Medulla oblongata (tissue), 1 donor: ENCODE results near the gene P3H3.
A peak's percentile ranks its signal among the peaks of the same experiment; 100 is the strongest.

Source experiments
- DNase-seq: peaks from one replicate; pipeline ENCODE4 v3.0.0-alpha.2; 2015; ENCODE audit errors: extremely low spot score

P3H3 gene

GRCh38 chr12:6827982-6828780 is at the start of gene P3H3:
TSS of gene P3H3 (plus strand) at chr12:6828407. CDS start at chr12:6828441, 34 bp downstream.
- DNase-seq = no peak

- peak; percentile 98 for DNase-seq
Observed at GRCh38 chr12:6778574-6779550, 49.3 kb upstream of the P3H3 start.

DNA sequence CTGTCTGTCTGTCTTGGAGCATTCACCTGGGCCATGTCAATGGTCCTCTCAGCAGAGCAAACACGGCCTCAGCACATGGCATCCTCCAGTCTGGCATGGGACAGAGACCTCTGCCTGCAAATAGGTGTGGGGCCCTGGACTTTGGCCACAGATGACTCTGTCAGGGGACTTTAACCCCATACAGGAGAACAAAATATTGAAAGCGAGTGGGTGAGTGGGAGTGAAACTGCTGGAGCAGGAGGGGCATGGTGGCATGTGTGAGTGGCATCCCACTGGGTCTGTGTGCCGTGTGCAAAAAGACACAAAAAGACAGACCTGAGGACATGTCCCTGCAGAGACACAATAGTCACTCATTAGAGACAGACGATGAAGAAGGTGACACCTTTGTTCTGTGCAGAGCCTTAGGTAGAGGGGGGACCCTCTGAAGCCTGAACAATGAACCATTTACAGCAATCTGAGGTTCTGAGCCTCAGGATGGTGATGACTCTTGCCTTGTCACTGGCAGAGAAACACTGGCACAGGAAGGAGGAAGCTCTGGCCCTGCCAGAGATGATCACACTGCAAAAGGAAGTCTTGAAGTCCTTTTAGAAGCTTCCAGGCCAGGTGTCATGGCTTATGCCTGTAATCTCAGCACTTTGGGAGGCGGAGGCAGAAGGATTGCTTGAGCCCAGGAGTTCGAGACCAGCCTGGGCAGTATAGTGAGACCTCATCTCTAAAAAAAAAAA is 48.3 kb upstream of the P3H3 start:
- no peak for DNase-seq

- DNase-seq = no peak
Observed at GRCh38 chr12:6780573-6780972, 47.6 kb upstream of the P3H3 start.

DNA sequence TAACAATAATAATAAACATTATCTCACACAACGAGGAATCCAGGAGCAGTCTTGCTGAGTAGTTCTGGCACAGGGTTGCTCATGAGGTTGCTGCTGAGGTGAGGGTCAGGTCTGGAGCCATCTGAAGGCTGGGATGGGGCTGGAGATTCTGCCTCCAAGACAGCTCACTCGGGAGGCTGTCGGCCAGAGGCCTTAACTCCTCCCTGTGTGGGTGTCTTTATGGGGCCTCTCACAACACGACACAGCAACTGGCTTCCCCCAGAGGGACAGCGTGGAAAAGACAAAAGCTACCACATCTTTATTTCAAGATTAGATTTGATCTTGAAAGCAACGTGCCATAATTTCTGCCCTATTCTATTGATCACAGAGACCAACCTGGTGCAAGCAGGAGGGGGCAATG is 46.1 kb upstream of the P3H3 start:
- DNase-seq = no peak

- no peak for DNase-seq
Observed at GRCh38 chr12:6782850-6783566, 45.2 kb upstream of the P3H3 start.

DNA sequence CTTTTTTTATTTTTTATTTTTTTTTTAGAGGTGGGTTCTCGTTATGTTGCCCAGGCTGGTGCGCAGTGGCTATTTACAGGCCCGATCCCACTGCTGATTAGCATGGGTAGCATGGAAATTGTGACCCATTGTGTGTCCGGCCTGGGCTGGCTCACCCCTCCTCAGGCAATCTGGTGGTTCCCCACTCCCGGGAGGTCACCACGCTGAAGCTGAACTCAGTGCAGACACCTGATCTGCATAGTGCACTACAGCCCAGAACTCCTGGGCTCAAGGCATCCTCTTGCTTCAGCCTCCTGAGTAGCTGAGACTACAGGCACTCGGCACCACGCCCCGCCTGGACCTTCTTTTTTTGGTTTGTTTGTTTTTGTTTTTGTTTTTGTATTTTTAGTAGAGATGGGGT is 44.4 kb upstream of the P3H3 start:
- DNase-seq = no peak

- DNase-seq = no peak
Observed at GRCh38 chr12:6784296-6784695, 43.9 kb upstream of the P3H3 start.

GRCh38 chr12:6784761-6785160 is 43.4 kb upstream of the P3H3 start:
- no peak for DNase-seq

DNA sequence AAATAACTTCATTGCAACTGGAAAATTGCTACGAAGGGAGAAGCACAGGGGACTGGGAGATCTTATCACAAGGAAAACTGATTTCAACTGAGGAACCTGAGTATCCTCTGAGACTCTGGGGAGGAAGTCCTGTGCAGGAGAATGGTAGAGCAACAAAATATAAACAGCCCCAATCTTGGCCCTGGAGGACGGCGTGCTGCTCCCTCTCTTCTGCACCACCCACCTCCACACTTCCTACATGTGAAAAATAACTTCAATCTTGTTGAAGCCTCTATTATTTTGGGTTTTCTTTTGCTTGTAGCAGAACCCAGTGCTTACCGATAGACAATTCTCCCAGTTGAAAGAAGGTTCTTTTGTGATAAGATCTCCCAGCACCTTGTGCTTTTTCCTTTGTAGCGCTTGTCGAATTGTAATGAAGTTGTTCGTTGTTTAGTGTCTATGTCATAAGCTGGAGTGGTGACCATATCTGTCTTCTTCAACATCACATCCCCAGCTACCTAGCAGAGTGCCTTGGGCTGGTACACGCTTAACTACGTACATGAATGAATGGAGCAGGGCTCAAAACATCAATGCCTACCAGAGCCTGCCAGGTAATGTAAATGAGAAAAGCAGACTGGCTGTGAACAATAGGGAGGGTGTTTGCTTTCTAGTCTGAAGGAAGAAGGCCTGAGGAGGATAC is 41.7 kb upstream of the P3H3 start:
- DNase-seq = no peak

GRCh38 chr12:6787309-6787708 is 40.9 kb upstream of the P3H3 start:
- DNase-seq = no peak

GRCh38 chr12:6788972-6789924 is 39.0 kb upstream of the P3H3 start, which contains the start of gene CD4:
TSS of gene CD4 (plus strand) at chr12:6789528. CDS start at chr12:6800139, 10,611 bp downstream.
- peak; percentile 81 for DNase-seq

DNA sequence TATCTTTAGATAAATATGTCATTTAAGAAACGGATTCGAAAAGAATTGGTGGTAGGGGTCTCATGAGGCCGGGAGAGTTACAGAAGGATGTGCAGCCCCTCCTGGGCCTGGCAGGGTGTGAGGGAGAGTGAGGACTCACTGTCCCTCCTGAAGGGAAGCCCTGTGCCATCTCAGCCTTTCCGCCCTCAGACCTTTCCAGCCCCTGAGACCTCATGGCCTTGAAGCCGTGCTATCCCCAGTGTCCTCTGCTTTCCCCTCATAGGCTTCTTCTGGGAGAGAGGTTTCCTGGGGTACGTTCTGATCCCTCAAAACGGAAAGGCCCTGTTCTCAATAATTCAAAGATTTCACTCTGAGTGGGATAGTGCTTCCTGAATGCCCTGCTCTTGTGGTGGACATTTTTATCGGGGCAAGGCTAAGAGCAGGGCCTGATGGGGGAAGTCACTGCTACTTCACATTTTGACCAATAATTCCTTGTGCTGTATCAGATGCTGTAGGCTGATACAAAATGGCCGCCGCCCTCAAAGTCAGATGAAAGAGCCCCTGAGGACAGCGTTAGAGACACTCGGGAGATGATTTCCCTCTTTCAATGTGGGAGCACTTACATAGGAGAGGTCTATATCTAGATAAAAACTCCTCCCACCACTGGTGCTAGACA is 37.6 kb upstream of the P3H3 start:
- no peak for DNase-seq

- DNase-seq = no peak
Observed at GRCh38 chr12:6791931-6792520, 36.2 kb upstream of the P3H3 start.

- peak; percentile 67 for DNase-seq
Observed at GRCh38 chr12:6792522-6793201, 35.5 kb upstream of the P3H3 start.

DNA sequence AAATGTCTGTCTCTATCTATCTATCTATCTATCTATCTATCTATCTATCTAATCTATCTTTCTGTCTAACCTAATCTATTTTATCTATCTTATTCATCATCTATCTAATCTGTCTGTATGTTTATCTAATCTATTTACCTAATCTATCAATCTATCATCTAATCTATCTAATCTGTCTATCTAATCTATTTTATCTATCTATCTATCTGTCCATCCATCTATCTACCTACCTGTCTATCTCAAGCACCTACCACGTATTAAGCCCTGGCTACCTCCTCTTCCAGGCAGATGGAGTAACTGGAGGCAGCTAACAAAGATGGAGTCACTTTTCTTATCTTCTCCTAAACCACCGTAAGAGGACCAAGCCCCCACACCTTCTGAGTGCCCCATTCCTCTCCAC is 33.1 kb upstream of the P3H3 start:
- no peak for DNase-seq

GRCh38 chr12:6796576-6796975 is 31.6 kb upstream of the P3H3 start:
- no peak for DNase-seq

DNA sequence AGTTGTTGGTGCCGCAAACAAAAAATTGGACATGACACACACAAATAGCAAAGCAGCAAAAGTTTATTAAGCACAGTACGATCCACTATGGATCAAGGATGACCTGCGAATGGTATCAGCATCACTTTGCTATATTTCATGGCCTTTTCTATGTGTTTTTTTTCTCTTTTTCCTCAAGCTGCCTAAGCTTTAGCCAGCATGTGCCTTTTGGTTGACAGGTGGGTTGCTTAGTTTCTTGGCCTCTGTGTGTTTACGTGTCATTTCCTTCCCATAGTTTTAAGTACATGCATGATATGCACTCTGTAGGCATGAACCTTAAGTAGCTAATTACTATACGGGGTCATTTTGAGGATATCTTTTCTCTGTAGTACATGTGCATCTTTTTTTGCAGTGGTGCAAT is 29.1 kb upstream of the P3H3 start:
- no peak for DNase-seq
